ENCODE results near the gene PTCHD1.

PTCHD1 gene

GRCh38 chrX:23332888-23333821 lies 1.5 kb upstream of the PTCHD1 start:
- no peak for TF ChIP-seq CTCF (conservative IDR thresholded peaks at IDR 0.05; ENCODE audit: control insufficient read depth, insufficient read depth, low read depth, low read length)
- DNase-seq (ENCODE audit: low read depth): no peak
- H3K4me3 ChIP-seq (ENCODE audit: control insufficient read depth, low read depth, low read length): no peak overlapping the region

GRCh38 chrX:23333842-23334520 lies 668 bp upstream of the PTCHD1 start:
- DNase-seq (ENCODE audit: low read depth): no peak
- no peak overlapping the region for H3K4me3 ChIP-seq (ENCODE audit: control insufficient read depth, low read depth, low read length)
- no peak for TF ChIP-seq CTCF (conservative IDR thresholded peaks at IDR 0.05; ENCODE audit: control insufficient read depth, insufficient read depth, low read depth, low read length)

- TF ChIP-seq CTCF (conservative IDR thresholded peaks at IDR 0.05; ENCODE audit: control insufficient read depth, insufficient read depth, low read depth, low read length): no peak
- no peak overlapping the region for H3K4me3 ChIP-seq (ENCODE audit: control insufficient read depth, low read depth, low read length)
- no peak for DNase-seq (ENCODE audit: low read depth)
Observed at GRCh38 chrX:23334521-23334847, 165 bp upstream of the PTCHD1 start.

GRCh38 chrX:23338334-23338733 lies 3.7 kb downstream of the PTCHD1 start:
- DNase-seq (ENCODE audit: low read depth): no peak
- TF ChIP-seq CTCF (conservative IDR thresholded peaks at IDR 0.05; ENCODE audit: control insufficient read depth, insufficient read depth, low read depth, low read length): no peak
- no peak overlapping the region for H3K4me3 ChIP-seq (ENCODE audit: control insufficient read depth, low read depth, low read length)

GRCh38 chrX:23341452-23341851 lies 6.8 kb downstream of the PTCHD1 start:
- TF ChIP-seq CTCF (conservative IDR thresholded peaks at IDR 0.05; ENCODE audit: control insufficient read depth, insufficient read depth, low read depth, low read length): no peak
- H3K4me3 ChIP-seq (ENCODE audit: control insufficient read depth, low read depth, low read length): no peak overlapping the region
- DNase-seq (ENCODE audit: low read depth): peak; percentile 1

- no peak for DNase-seq (ENCODE audit: low read depth)
- H3K4me3 ChIP-seq (ENCODE audit: control insufficient read depth, low read depth, low read length): no peak overlapping the region
- TF ChIP-seq CTCF (conservative IDR thresholded peaks at IDR 0.05; ENCODE audit: control insufficient read depth, insufficient read depth, low read depth, low read length): no peak
Observed at GRCh38 chrX:23344238-23344903, 9.7 kb downstream of the PTCHD1 start.
